Left renal pelvis (tissue), 4 donors: ENCODE data around the gene RUFY3. TPM values are rescaled to one million over a fixed set of nuclear protein-coding genes. Genes with fewer than 3 reads are reported as not detected.
"Not testable (repeated sequence)": the region's sequence is repeated elsewhere in the genome, so short reads cannot be mapped to it uniquely, and the experiment has no call there.

Experiments
- DNase-seq, 4 donors: peaks; one replicate each; pipeline ENCODE4 v3.0.0-alpha.2; 2013; ENCODE audit warnings: low read depth in 4 of 4, low spot score in 3 of 4
- polyA plus RNA-seq, 4 donors: library from polyadenylated mRNA; unstranded; fragments of 120-200 nt; gene quantifications; one replicate each; pipeline ENCODE4 v1.2.1, GENCODE V29; 2013; ENCODE audit not compliant: insufficient read length in 4 of 4

RUFY3 gene
- polyA plus RNA-seq = 100 to 1,000 TPM in 2 of 4 donors, 10 to 100 TPM in 2; 71.1 to 180 (median 99.9) TPM

GRCh38 chr4:70721747-70722146 is at the start of gene RUFY3:
TSS of gene RUFY3 (plus strand) at chr4:70721964. CDS start at chr4:70722574, 610 bp downstream.
- no peak for DNase-seq

- no peak for DNase-seq
These were observed 47.6 kb upstream of the RUFY3 start for GRCh38 chr4:70674191-70674590.

- no peak for DNase-seq
These were observed 47.0 kb upstream of the RUFY3 start for GRCh38 chr4:70674731-70675130.

GRCh38 chr4:70676554-70677090 is 45.1 kb upstream of the RUFY3 start:
- no peak for DNase-seq

GRCh38 chr4:70678383-70678999 is 43.3 kb upstream of the RUFY3 start:
- DNase-seq = no peak

- peak in 3 of 4 donors; percentile 27 to 32 (median 28) for DNase-seq
These were observed 40.8 kb upstream of the RUFY3 start for GRCh38 chr4:70680934-70681333.

- DNase-seq = peak in 1 of 4 donors; percentile 1
These were observed 40.1 kb upstream of the RUFY3 start for GRCh38 chr4:70681704-70682103.

- DNase-seq = not testable (repeated sequence)
These were observed 39.6 kb upstream of the RUFY3 start for GRCh38 chr4:70682142-70682541.

GRCh38 chr4:70687392-70687791 is 34.4 kb upstream of the RUFY3 start:
- DNase-seq = no peak

GRCh38 chr4:70687821-70688794 is 33.7 kb upstream of the RUFY3 start, which contains the start of gene UTP3:
TSS of gene UTP3 (plus strand) at chr4:70688532. CDS start at chr4:70688678, 146 bp downstream.
- peak; percentile 95 to 98 (median 98) for DNase-seq

- no peak for DNase-seq
These were observed 33.0 kb upstream of the RUFY3 start for GRCh38 chr4:70688795-70689231.

- no peak for DNase-seq
These were observed 30.1 kb upstream of the RUFY3 start for GRCh38 chr4:70691661-70692060.

- DNase-seq = not testable (repeated sequence)
These were observed 27.1 kb upstream of the RUFY3 start for GRCh38 chr4:70694633-70695032.

- not testable (repeated sequence) for DNase-seq
These were observed 23.3 kb upstream of the RUFY3 start for GRCh38 chr4:70698435-70698834.

- DNase-seq = no peak
These were observed 21.1 kb upstream of the RUFY3 start for GRCh38 chr4:70700712-70701111.

- no peak for DNase-seq
These were observed 20.5 kb upstream of the RUFY3 start for GRCh38 chr4:70701271-70701670.

GRCh38 chr4:70702592-70702991 is 19.2 kb upstream of the RUFY3 start:
- not testable (repeated sequence) for DNase-seq

GRCh38 chr4:70703619-70704214 is 18.0 kb upstream of the RUFY3 start:
- DNase-seq = no peak

- peak in 2 of 4 donors; percentile 78 to 80 for DNase-seq
These were observed 17.4 kb upstream of the RUFY3 start for GRCh38 chr4:70704215-70704930.

- DNase-seq = no peak
These were observed 16.9 kb upstream of the RUFY3 start for GRCh38 chr4:70704931-70705182.
